HL-60 (cell line): ENCODE results near the gene APEH.

Source experiments
- POLR2AphosphoS5 ChIP-seq: IDR thresholded peaks from 2 replicates; pipeline ENCODE4 v1.6.1; 2012; ENCODE audit warnings: low read depth
- TF ChIP-seq, protein P1 (sequence below): IDR thresholded peaks from one replicate; pipeline ENCODE4 v1.5.1; 2011; ENCODE audit warnings: low read length, control low read depth, inconsistent platforms; ENCODE audit not compliant: insufficient read depth
- TF ChIP-seq, protein P2 (sequence below): IDR thresholded peaks from 2 replicates; pipeline ENCODE4 v1.6.1; 2012; ENCODE audit warnings: low read depth; ENCODE audit not compliant: insufficient replicate concordance

DNA sequence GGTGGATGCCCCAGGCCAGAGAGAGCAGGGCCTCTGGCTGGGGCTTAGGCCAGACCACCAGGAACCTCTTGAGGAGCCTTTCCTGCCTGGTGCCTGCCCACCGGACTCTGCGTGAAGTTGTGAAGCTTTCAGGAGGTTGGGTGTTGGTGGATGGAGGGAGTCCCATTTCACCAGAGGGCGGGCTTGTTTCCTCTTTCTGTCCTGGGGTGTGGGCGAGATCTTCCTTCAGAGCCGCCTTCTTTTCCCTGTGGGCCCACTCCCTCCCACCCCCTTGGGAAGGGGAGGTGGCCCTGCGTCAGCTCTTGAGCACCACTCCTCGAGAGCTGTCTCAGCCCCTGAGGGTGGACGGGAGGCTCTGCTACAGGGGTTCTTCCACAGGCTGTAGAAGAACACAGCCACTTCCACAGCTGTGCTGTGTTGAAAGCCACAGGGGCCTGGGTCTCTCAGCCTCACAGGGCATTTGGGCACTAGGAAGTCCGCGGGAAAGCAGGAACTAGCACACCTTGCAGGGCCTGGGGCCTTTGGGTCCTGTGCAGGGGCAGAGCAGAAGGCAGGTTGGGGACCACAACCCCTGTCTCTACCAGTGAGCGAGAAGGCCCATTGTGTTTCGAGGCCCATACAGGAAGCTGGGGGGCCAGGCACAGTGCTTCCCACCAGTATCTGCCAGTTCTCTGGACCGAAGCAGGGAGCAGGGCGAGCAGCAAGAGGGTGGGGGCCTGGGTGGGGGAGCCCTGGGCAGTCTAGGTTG is 43.2 kb downstream of the APEH start:
- TF ChIP-seq, protein P1, sequence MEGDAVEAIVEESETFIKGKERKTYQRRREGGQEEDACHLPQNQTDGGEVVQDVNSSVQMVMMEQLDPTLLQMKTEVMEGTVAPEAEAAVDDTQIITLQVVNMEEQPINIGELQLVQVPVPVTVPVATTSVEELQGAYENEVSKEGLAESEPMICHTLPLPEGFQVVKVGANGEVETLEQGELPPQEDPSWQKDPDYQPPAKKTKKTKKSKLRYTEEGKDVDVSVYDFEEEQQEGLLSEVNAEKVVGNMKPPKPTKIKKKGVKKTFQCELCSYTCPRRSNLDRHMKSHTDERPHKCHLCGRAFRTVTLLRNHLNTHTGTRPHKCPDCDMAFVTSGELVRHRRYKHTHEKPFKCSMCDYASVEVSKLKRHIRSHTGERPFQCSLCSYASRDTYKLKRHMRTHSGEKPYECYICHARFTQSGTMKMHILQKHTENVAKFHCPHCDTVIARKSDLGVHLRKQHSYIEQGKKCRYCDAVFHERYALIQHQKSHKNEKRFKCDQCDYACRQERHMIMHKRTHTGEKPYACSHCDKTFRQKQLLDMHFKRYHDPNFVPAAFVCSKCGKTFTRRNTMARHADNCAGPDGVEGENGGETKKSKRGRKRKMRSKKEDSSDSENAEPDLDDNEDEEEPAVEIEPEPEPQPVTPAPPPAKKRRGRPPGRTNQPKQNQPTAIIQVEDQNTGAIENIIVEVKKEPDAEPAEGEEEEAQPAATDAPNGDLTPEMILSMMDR: no peak
- TF ChIP-seq, protein P2, sequence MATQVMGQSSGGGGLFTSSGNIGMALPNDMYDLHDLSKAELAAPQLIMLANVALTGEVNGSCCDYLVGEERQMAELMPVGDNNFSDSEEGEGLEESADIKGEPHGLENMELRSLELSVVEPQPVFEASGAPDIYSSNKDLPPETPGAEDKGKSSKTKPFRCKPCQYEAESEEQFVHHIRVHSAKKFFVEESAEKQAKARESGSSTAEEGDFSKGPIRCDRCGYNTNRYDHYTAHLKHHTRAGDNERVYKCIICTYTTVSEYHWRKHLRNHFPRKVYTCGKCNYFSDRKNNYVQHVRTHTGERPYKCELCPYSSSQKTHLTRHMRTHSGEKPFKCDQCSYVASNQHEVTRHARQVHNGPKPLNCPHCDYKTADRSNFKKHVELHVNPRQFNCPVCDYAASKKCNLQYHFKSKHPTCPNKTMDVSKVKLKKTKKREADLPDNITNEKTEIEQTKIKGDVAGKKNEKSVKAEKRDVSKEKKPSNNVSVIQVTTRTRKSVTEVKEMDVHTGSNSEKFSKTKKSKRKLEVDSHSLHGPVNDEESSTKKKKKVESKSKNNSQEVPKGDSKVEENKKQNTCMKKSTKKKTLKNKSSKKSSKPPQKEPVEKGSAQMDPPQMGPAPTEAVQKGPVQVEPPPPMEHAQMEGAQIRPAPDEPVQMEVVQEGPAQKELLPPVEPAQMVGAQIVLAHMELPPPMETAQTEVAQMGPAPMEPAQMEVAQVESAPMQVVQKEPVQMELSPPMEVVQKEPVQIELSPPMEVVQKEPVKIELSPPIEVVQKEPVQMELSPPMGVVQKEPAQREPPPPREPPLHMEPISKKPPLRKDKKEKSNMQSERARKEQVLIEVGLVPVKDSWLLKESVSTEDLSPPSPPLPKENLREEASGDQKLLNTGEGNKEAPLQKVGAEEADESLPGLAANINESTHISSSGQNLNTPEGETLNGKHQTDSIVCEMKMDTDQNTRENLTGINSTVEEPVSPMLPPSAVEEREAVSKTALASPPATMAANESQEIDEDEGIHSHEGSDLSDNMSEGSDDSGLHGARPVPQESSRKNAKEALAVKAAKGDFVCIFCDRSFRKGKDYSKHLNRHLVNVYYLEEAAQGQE: no peak
- peak; percentile 33; the same call in 1 of the 2 replicates for TF ChIP-seq POLR2AphosphoS5
